Epithelial cell of esophagus (primary cell): Measurements from ENCODE around the gene CCDC6.
"Not testable (repeated sequence)": the region's sequence is repeated elsewhere in the genome, so short reads cannot be mapped to it uniquely, and the experiment has no call there.

ENCODE experiments used
- DNase-seq: peaks from one replicate; pipeline ENCODE4 v3.0.0; 2010; ENCODE audit warnings: low read depth
- H3K4me3 ChIP-seq: 2 replicates; pipeline ENCODE4 v1.5.1; 2011; ENCODE audit warnings: mild to moderate bottlenecking, low read length, control low read depth
- TF ChIP-seq, protein P1 (sequence below): IDR thresholded peaks from 2 replicates; pipeline ENCODE4 v1.5.1; 2011; ENCODE audit warnings: low read depth, mild to moderate bottlenecking, low read length, control low read depth, inconsistent platforms; ENCODE audit not compliant: insufficient read depth; ENCODE audit errors: missing control alignments

CCDC6 gene

DNA sequence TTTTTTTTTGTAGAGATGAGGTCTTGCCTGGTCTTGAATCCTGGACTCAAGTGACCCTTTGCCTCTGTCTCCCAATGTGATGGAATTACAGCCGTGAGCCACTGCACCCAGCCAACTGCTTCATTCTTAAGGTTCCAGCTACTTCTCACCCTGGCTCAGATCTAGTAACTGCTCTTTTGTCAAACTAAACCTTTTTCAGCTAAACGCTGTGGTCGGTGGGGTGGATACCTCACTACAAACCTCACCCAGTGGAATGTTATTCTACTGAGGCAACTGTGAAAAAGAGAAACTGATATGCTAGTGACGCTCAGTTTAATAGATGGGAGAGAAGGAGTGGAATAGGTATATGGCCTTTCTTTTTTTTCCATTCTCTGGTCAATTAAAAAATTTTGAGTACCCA, 151.4 kb downstream of the CCDC6 start:
- no peak overlapping the region for H3K4me3 ChIP-seq
- no peak for DNase-seq
- TF ChIP-seq, protein P1, sequence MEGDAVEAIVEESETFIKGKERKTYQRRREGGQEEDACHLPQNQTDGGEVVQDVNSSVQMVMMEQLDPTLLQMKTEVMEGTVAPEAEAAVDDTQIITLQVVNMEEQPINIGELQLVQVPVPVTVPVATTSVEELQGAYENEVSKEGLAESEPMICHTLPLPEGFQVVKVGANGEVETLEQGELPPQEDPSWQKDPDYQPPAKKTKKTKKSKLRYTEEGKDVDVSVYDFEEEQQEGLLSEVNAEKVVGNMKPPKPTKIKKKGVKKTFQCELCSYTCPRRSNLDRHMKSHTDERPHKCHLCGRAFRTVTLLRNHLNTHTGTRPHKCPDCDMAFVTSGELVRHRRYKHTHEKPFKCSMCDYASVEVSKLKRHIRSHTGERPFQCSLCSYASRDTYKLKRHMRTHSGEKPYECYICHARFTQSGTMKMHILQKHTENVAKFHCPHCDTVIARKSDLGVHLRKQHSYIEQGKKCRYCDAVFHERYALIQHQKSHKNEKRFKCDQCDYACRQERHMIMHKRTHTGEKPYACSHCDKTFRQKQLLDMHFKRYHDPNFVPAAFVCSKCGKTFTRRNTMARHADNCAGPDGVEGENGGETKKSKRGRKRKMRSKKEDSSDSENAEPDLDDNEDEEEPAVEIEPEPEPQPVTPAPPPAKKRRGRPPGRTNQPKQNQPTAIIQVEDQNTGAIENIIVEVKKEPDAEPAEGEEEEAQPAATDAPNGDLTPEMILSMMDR, result no peak

GRCh38 chr10:59753267-59753666, 153.1 kb downstream of the CCDC6 start, which contains the start of gene MRLN:
TSS of gene MRLN (minus strand) at chr10:59753455.
- TF ChIP-seq, protein P1, result no peak
- no peak for DNase-seq
- no peak within 1 kb of the TSS for H3K4me3 ChIP-seq

GRCh38 chr10:59752278-59752940, 153.9 kb downstream of the CCDC6 start:
- TF ChIP-seq, protein P1, result no peak
- no peak overlapping the region for H3K4me3 ChIP-seq
- no peak for DNase-seq

DNA sequence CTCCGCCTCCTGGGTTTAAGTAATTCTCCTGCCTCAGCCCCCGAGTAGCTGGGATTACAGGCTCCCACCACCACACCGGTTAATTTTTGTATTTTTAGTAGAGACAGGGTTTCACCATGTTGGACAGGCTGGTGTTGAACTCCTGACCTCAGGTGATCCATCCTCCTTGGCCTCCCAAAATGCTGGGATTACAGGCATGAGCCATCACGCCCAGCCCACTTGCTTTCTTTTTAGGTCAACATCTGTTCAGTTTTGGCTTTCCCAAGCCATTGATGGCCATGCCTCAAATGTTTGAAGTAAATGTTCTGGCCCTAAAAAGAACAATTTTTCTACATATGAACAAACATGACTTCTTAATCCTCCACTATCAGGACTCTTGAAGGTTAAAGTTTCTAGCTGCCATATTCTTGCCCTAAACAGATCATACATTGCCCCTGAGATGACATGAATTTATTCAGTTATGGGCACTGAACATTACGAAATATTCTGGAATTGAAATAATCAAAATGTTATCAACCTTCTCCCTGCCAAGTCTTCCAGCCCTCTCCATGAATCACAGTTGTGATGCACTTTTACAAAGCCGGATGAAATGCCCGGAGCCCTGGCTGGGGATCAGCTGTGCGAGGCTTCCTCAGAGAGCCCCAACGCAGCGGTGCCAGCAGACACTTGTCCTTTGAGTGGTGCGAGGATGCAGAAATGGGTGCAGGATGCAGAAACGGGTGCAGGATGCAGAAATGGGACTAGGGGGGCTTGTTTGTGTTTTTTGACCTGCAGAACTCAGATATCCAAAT, 156.0 kb downstream of the CCDC6 start:
- TF ChIP-seq, protein P1, result no peak
- no peak overlapping the region for H3K4me3 ChIP-seq
- DNase-seq, result peak; percentile 17

- H3K4me3 ChIP-seq, result no peak overlapping the region
- peak; percentile 48 for DNase-seq
- TF ChIP-seq, protein P1, result no peak
These were observed 157.5 kb downstream of the CCDC6 start for GRCh38 chr10:59748834-59749233.

- TF ChIP-seq, protein P1, result no peak
- no peak for DNase-seq
- H3K4me3 ChIP-seq, result no peak overlapping the region
These were observed 161.1 kb downstream of the CCDC6 start for GRCh38 chr10:59745163-59745650.

GRCh38 chr10:59744762-59745161, 161.6 kb downstream of the CCDC6 start:
- H3K4me3 ChIP-seq, DNase-seq: not testable (repeated sequence)

- not testable (repeated sequence) for H3K4me3 ChIP-seq, DNase-seq
These were observed 162.2 kb downstream of the CCDC6 start for GRCh38 chr10:59744156-59744555.
